22Rv1 (cell line): ENCODE measurements around the gene SCN3A.
A peak's percentile ranks its signal among the peaks of the same experiment; 100 is the strongest.

Experiments
- H3K27ac ChIP-seq: fragments of 450-650 bp; 2 replicates; pipeline ENCODE4 v1.5.1; 2017
- ZFX ChIP-seq: fragments of 450-650 bp; IDR thresholded peaks from 2 replicates; pipeline ENCODE4 v1.6.1; 2017; ENCODE audit warnings: antibody characterized with exemption, borderline replicate concordance
- TF ChIP-seq, protein P1 (sequence below): fragments of 450-650 bp; IDR thresholded peaks from 2 replicates; pipeline ENCODE4 v1.5.1; 2017; ENCODE audit warnings: mild to moderate bottlenecking

The SCN3A gene

DNA sequence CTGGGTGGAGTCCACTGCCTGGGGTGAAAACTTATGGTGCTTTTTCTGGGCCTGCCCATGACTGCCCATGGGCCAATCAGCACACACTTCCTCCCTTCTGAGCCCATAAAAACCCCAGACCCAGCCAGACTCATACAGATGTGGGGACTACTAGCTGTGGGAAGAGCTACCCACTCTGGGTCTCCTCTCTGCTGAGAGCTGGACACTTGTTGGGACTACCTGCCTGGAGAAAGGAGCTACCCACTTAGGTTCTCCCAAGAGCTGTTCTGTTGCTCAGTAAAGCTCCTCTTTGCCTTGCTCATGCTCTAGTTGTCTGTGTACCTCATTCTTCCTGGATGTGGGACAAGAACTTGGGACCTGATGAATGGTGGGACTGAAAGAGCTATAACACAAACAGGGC is 129.0 kb downstream of the SCN3A start:
- TF ChIP-seq, protein P1, sequence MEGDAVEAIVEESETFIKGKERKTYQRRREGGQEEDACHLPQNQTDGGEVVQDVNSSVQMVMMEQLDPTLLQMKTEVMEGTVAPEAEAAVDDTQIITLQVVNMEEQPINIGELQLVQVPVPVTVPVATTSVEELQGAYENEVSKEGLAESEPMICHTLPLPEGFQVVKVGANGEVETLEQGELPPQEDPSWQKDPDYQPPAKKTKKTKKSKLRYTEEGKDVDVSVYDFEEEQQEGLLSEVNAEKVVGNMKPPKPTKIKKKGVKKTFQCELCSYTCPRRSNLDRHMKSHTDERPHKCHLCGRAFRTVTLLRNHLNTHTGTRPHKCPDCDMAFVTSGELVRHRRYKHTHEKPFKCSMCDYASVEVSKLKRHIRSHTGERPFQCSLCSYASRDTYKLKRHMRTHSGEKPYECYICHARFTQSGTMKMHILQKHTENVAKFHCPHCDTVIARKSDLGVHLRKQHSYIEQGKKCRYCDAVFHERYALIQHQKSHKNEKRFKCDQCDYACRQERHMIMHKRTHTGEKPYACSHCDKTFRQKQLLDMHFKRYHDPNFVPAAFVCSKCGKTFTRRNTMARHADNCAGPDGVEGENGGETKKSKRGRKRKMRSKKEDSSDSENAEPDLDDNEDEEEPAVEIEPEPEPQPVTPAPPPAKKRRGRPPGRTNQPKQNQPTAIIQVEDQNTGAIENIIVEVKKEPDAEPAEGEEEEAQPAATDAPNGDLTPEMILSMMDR = no peak
- TF ChIP-seq ZFX = no peak
- no peak overlapping the region for H3K27ac ChIP-seq

DNA sequence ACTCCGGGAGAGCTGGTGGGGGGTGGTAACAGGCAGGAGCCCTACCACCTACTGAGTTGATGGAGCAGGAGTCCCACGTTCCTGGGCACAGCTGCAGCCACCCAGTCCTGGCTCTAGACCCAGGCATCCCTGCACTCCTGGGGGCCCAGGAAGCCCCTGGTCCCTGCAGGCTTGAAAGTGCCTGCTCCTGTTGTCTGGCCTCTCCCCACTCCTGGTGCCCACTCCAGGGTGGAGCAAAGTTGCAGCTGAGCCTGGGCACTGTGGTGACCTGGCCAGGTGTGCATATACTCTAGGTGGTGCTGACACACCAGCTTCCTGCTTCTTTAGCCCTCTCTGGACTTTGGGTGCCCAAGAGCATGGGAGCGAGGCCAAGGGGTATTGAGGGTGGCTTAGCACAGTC is 129.5 kb downstream of the SCN3A start:
- TF ChIP-seq ZFX = no peak
- TF ChIP-seq, protein P1 = no peak
- H3K27ac ChIP-seq = no peak overlapping the region

DNA sequence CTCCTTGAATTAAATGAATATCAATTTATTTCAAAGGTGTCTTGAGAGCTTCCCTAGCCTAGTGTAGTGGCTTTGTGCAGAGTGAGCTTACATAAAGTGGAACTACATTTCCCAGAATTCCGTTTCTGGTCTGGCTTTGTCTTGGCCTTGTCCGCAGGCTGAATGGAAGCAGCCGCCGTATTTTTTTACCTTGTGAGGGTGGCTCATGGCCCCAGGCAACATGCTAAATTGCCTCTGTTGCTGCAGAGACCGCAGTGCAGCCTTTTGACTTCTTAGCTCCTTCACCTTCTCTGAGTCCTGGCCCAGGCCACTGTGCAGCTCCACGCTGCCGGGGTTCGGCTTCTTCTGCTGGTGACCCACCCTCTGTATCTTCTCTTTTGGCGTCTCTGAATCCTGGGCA is 133.8 kb downstream of the SCN3A start:
- no peak overlapping the region for H3K27ac ChIP-seq
- TF ChIP-seq, protein P1 = no peak
- TF ChIP-seq ZFX = no peak

DNA sequence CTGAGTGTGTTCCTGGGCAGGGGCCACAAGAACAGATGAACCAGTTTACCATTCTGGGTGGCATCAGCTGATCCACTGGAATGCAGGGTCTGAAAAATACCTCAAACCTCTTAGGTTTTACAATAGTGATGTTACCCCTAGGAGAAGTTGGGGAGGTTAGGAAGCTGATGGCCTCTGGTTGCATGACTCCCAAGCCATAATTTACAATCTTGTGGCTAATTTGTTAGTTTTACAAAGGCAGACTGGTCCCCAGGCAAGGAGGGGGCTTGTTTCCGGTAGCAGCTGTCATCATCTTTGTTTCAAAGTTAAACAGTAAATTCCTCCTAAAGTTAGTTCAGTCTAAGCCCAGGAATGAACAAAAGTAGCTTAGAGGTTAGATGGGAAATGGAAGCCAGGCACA is 134.7 kb downstream of the SCN3A start:
- H3K27ac ChIP-seq = no peak overlapping the region

DNA sequence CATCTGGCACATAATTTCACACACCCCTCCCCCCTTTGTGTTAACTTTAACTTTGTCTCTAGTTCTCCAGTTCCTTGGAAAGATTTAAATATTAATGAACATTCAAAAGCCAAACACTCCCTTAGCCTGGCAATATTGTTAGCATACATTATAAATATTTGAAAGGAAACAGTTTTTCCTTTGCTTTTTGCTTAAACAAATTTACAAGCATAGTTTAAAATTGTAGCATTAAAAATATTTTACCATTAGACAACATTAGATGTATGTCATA is 135.4 kb downstream of the SCN3A start:
- H3K27ac ChIP-seq = peak overlapping the region; percentile 43; the same call in 1 of the 2 replicates
- no peak for TF ChIP-seq ZFX
- TF ChIP-seq, protein P1 = no peak

More for the DNA sequence above, 134.7 kb downstream of the SCN3A start:
- TF ChIP-seq, protein P1 = no peak
- no peak for TF ChIP-seq ZFX

DNA sequence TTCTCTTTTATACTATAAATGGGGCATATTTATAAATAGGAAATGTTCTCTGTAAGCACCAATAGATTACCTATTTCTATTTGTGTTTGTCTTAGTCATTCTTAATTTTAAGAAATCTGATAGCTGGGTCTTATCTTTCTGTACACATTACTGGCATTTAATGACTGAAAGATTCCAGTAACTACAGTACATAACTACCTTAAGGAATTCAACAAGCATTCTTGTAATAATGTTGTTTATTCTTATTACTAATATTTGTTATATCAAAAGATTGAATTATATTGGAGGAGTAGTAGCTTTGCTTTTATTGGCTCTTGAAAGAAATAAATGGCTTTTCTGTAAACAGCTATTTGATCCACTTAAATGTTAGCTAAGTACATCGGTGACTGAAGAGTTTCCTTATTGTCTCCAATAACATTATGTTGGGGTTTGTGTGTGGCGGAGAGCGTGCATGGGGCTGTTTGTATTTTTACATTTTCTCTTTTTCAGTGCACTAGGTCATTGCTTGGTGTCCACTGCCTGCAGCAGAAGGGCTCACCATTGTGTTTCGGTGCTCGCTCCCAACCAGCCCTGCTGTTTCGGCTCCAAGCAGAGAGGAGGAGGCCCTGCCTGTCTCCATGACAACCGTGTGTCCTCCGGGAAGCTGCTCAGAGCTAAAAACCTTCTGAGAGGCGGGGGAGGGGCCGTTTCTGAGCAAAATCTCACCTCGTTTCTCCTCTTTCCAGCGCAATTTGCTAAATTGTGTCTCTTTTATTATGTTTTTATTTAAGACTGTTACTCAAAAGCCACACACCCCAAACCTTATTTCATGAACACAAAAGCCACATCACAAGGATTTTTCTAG is 136.0 kb downstream of the SCN3A start:
- peak overlapping the region; percentile 43; the same call in 1 of the 2 replicates for H3K27ac ChIP-seq
- TF ChIP-seq, protein P1 = no peak
- no peak for TF ChIP-seq ZFX

DNA sequence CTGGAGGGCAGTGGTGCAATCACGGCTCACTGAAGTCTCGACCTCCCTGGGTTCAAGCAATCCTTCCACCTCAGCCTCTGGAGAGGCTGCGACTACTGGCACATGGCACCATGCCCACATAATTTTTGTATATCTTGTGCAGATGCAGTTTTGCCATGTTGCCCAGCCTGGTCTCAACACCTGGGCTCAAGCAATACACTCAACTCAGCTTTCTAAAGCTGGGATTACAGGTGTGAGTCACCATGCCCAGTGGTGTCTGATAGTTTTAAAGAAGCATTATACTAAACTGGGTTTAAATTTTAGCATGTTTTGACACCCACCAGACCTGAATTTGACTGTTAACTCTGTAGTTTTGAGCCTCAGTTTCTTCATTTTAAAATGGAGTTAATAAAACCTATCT is 139.1 kb downstream of the SCN3A start:
- no peak for TF ChIP-seq ZFX
- TF ChIP-seq, protein P1 = no peak

More for the DNA sequence above, 139.1 kb downstream of the SCN3A start:
- H3K27ac ChIP-seq = no peak overlapping the region
